B cell (primary cell): Measurements from ENCODE around the gene LHPP. TPM values are rescaled to one million over a fixed set of nuclear protein-coding genes. Genes with fewer than 3 reads are reported as not detected.
A peak's percentile ranks its signal among the peaks of the same experiment; 100 is the strongest.

Experiments used
- ATAC-seq: fragments of 200-7000 bp; cut with Tn5 transposase; one replicate; pipeline ENCODE4 v1.10.0; 2021; ENCODE audit warnings: low read depth, mild to moderate bottlenecking, moderate number of reproducible peaks, moderate library complexity
- CTCF ChIA-PET: fragments of 350-600 bp; sonication (Branson Sonifier 250); formaldehyde crosslinking; loops from one replicate; lab custom pipeline; 2021; ENCODE audit warnings: antibody characterized with exemption, inconsistent platforms; lab: Charles Lee
- POLR2A ChIA-PET: fragments of 350-600 bp; sonication (Branson Sonifier 250); formaldehyde crosslinking; loops from one replicate; lab custom pipeline; 2021; ENCODE audit warnings: antibody characterized with exemption; lab: Charles Lee
- DNase-seq: peaks from one replicate; pipeline ENCODE4 v3.0.0; 2013
- H2AFZ ChIP-seq: 2 replicates; pipeline ENCODE4 v1.6.1; 2012; ENCODE audit warnings: mild to moderate bottlenecking, low read depth, low read length; ENCODE audit not compliant: insufficient read depth, poor library complexity, severe bottlenecking
- H3K27ac ChIP-seq, 2 donors: 1 replicate in 1 of 2; 2 replicates in 1 of 2; pipeline ENCODE4 v1.5.1; 2012 to 2013; ENCODE audit warnings: low read length in 2 of 2, mild to moderate bottlenecking in 2 of 2, moderate library complexity in 1 of 2
- H3K27me3 ChIP-seq, 4 experiments: fragments of 200-600 bp in 1 of 4; sonication (generic) in 1 of 4; replicated peaks in 1 of 4; 1 replicate in 2 of 4; 2 replicates in 2 of 4; pipeline versions ENCODE4 v1.6.1 to v1.7.0; 2013 to 2016; ENCODE audit warnings: low read length in 3 of 4, mild to moderate bottlenecking in 2 of 4, mixed read lengths in 1 of 4, moderate library complexity in 1 of 4; ENCODE audit not compliant: insufficient read depth in 4 of 4, control insufficient read depth in 3 of 4; ENCODE audit errors: control extremely low read depth in 1 of 4
- H3K36me3 ChIP-seq, 2 experiments: replicated peaks in 1 of 2; 1 replicate in 1 of 2; 2 replicates in 1 of 2; pipeline versions ENCODE4 v1.6.1 to v1.7.1; 2013; ENCODE audit warnings: low read length in 1 of 2; ENCODE audit not compliant: insufficient read depth in 2 of 2, control insufficient read depth in 1 of 2; ENCODE audit errors: control extremely low read depth in 1 of 2, extremely low read depth in 1 of 2
- H3K4me1 ChIP-seq, 2 donors: fragments of 200-600 bp in 1 of 2; sonication (generic) in 1 of 2; 1 replicate in 1 of 2; 2 replicates in 1 of 2; pipeline versions ENCODE4 v1.5.1 to v1.6.1; 2013 to 2017; ENCODE audit warnings: low read length in 2 of 2; ENCODE audit not compliant: control insufficient read depth in 2 of 2, insufficient read depth in 2 of 2
- H3K4me2 ChIP-seq: replicated peaks from 2 replicates; pipeline ENCODE3; 2012; ENCODE audit warnings: mild to moderate bottlenecking, low read depth, low read length; ENCODE audit not compliant: poor library complexity, severe bottlenecking
- H3K4me3 ChIP-seq, 5 experiments: fragments of 200-600 bp in 1 of 5; sonication (generic) in 1 of 5; 1 replicate in 3 of 5; 2 replicates in 2 of 5; pipeline versions ENCODE4 v1.5.1 to v1.7.0; 2011 to 2016; ENCODE audit warnings: low read length in 4 of 5, mild to moderate bottlenecking in 4 of 5, low read depth in 2 of 5, control low read depth in 1 of 5, moderate library complexity in 1 of 5; ENCODE audit not compliant: insufficient read depth in 1 of 5; ENCODE audit errors: control extremely low read depth in 1 of 5, extremely low read depth in 1 of 5
- H3K79me2 ChIP-seq: fragments of 200-600 bp; sonication (generic); one replicate; pipeline ENCODE4 v1.6.0; 2016; ENCODE audit warnings: low read length; ENCODE audit not compliant: control insufficient read depth, insufficient read depth
- H3K9ac ChIP-seq: fragments of 200-600 bp; sonication (generic); 2 replicates; pipeline ENCODE4 v1.6.1; 2017; ENCODE audit warnings: mild to moderate bottlenecking, low read length, moderate library complexity
- H3K9me3 ChIP-seq, 3 donors: one replicate each; pipeline versions ENCODE4 v1.6.1 to v1.7.1; 2013; ENCODE audit warnings: low read length in 2 of 3; ENCODE audit not compliant: control insufficient read depth in 2 of 3, insufficient read depth in 1 of 3; ENCODE audit errors: control extremely low read depth in 1 of 3
- H4K20me1 ChIP-seq: 2 replicates; pipeline ENCODE4 v1.6.0; 2012; ENCODE audit warnings: mild to moderate bottlenecking, low read length; ENCODE audit not compliant: insufficient read depth, control insufficient read depth, poor library complexity, severe bottlenecking
- H3K27ac Mint-ChIP-seq: one replicate; pipeline ENCODE4 v1.8.0; 2021; ENCODE audit warnings: mixed read lengths
- H3K27me3 Mint-ChIP-seq: one replicate; pipeline ENCODE4 v1.8.0; 2021; ENCODE audit warnings: mixed read lengths
- H3K4me1 Mint-ChIP-seq: one replicate; pipeline ENCODE4 v1.8.0; 2021; ENCODE audit warnings: mixed read lengths
- H3K4me3 Mint-ChIP-seq: one replicate; pipeline ENCODE4 v1.8.0; 2021; ENCODE audit warnings: mixed read lengths
- H3K9me3 Mint-ChIP-seq: one replicate; pipeline ENCODE4 v1.8.0; 2022; ENCODE audit warnings: mixed read lengths; ENCODE audit not compliant: insufficient read depth
- CTCF ChIP-seq: fragments of 200-600 bp; IDR thresholded peaks from one replicate; pipeline ENCODE4 v1.8.0; 2022; ENCODE audit warnings: antibody characterized with exemption, mild to moderate bottlenecking
- EZH2 ChIP-seq: IDR thresholded peaks from 2 replicates; pipeline ENCODE4 v1.6.1; 2012; ENCODE audit warnings: borderline replicate concordance, low read depth, mild to moderate bottlenecking, moderate library complexity, low read length; ENCODE audit not compliant: insufficient read depth, poor library complexity, severe bottlenecking
- WGBS: methylation state at CpG from one replicate; pipeline ENCODE4 v1.1.5; 2013; ENCODE audit warnings: missing lambda C conversion rate; ENCODE audit not compliant: insufficient coverage; 5-methylcytosine and 5-hydroxymethylcytosine counted together
- intact Hi-C: fragments of 100-400 bp; cut with micrococcal nuclease; formaldehyde crosslinking; loops from one replicate; pipeline ENCODE4 v1.10.0; 2022
- polyA plus RNA-seq: library from polyadenylated mRNA; depleted of rRNA; stranded (reverse); fragments of >200 nt; gene quantifications from 2 replicates; pipeline ENCODE4 v1.2.3, GENCODE V29; 2012
- total RNA-seq, 2 donors: library from RNA; stranded (reverse); fragments of 120-200 nt in 1 of 2; gene quantifications; 1 replicate in 1 of 2; 2 replicates in 1 of 2; pipeline versions ENCODE4 v1.2.3 to v1.2.4, GENCODE V29; 2013 to 2022

LHPP gene
- total and polyA plus RNA-seq, 2 donors (not counting 1 experiment from before 2014, with no cell fraction given), result 60.2 to 83.5 TPM

- H3K27me3 ChIP-seq, result no peaks in the 10 kb centered on the region
- H3K9ac ChIP-seq, result no peak overlapping the region
- no peaks in the 10 kb centered on the region for H4K20me1 ChIP-seq
- H2AFZ ChIP-seq, result no peak overlapping the region
- peak overlapping the region; percentile 97 to 98 for H3K27ac ChIP-seq
- Mint-ChIP-seq H3K9me3 (no peaks in the 10 kb centered on the region), H3K4me1 (peaks cover 95% of the 10 kb centered on the region), H3K27me3 (no peaks in the 10 kb centered on the region), H3K27ac (peak overlapping the region; percentile 99), H3K4me3 (peak overlapping the region; percentile 66)
- peaks cover 0 to 55% of the 10 kb centered on the region in 2 experiments for H3K36me3 ChIP-seq
- H3K4me1 ChIP-seq, result peaks cover 100% of the 10 kb centered on the region in 2 donors
- H3K4me2 ChIP-seq, result peak overlapping the region; percentile 83
- H3K4me3 ChIP-seq, result no peak overlapping the region
- intact Hi-C loops, result loop anchor here (5.0 kb wide), 1 partner anchor 35 kb away; no protein-coding TSS in a partner anchor
- peaks cover 96% of the 10 kb centered on the region for H3K79me2 ChIP-seq
- WGBS, result 73% methylated on average over 13 of the region's 13 CpGs
- no peak for DNase-seq
- TF ChIP-seq CTCF, result no peak
- no peak for TF ChIP-seq EZH2
- CTCF ChIA-PET, result interaction anchor here (0.9 to 7.2 kb wide), 11 partner anchors 10 to 123 kb away, joined by 3 to 91 read pairs (median 7); no protein-coding TSS in a partner anchor
- POLR2A ChIA-PET, result interaction anchor here (1.0 to 11.6 kb wide), 6 partner anchors 10 to 119 kb away, joined by 3 to 163 read pairs (median 6); no protein-coding TSS in a partner anchor
- H3K9me3 ChIP-seq, result no peaks in the 10 kb centered on the region
- ATAC-seq, result no peak
Observed at GRCh38 chr10:124622158-124622557, 160.5 kb downstream of the LHPP start.

GRCh38 chr10:124622866-124623536 lies 161.4 kb downstream of the LHPP start:
- Histone ChIP-seq H3K4me1 (peaks cover 100% of the 10 kb centered on the region in 2 donors), H3K79me2 (peaks cover 98% of the 10 kb centered on the region)
- H3K27ac Mint-ChIP-seq, result peak overlapping the region; percentile 99

More at GRCh38 chr10:124622866-124623536, 161.4 kb downstream of the LHPP start:
- Histone ChIP-seq H3K4me3 (no peak overlapping the region), H3K9ac (no peak overlapping the region), H3K36me3 (peaks cover 0 to 51% of the 10 kb centered on the region in 2 experiments), H2AFZ (no peak overlapping the region), H3K27ac (peak overlapping the region; percentile 97 to 98), H4K20me1 (no peaks in the 10 kb centered on the region), H3K4me2 (peak overlapping the region; percentile 83), H3K27me3 (no peaks in the 10 kb centered on the region), H3K9me3 (no peaks in the 10 kb centered on the region)
- WGBS, result 86% methylated on average over 28 of the region's 31 CpGs
- Mint-ChIP-seq H3K4me1 (peaks cover 95% of the 10 kb centered on the region), H3K27me3 (no peaks in the 10 kb centered on the region), H3K9me3 (no peaks in the 10 kb centered on the region), H3K4me3 (peak overlapping the region; percentile 34)
- ChIA-PET CTCF (interaction anchor here (1.8 kb wide), 1 partner anchor 90 kb away, joined by 5 read pairs; no protein-coding TSS in a partner anchor), POLR2A (interaction anchor here (0.7 to 2.7 kb wide), 3 partner anchors 11 to 118 kb away, joined by 4 to 11 read pairs (median 8); no protein-coding TSS in a partner anchor)
- DNase-seq, result no peak
- intact Hi-C loops, result loop anchor here (5.0 kb wide), 1 partner anchor 36 kb away; no protein-coding TSS in a partner anchor
- no peak for ATAC-seq
- TF ChIP-seq CTCF (no peak), EZH2 (no peak)
